H7 (cell line): ENCODE data around the gene OTULIN. TPM values are rescaled to one million over a fixed set of nuclear protein-coding genes. Genes with fewer than 3 reads are reported as not detected.

ENCODE experiments used
- DNase-seq: peaks from one replicate; pipeline ENCODE4 v3.0.0; 2012
- H3K27me3 ChIP-seq: 2 replicates; pipeline ENCODE4 v1.6.0; 2011; ENCODE audit warnings: mild to moderate bottlenecking, low read length; ENCODE audit not compliant: control insufficient read depth, insufficient read depth
- H3K36me3 ChIP-seq: replicated peaks from 2 replicates; pipeline ENCODE4 v1.5.1; 2011; ENCODE audit warnings: low read length; ENCODE audit not compliant: control insufficient read depth, insufficient read depth
- H3K4me3 ChIP-seq: 2 replicates; pipeline ENCODE4 v1.5.1; 2011; ENCODE audit warnings: low read depth, mild to moderate bottlenecking, control low read depth, low read length, moderate library complexity; ENCODE audit not compliant: insufficient read depth
- total RNA-seq: library from RNA; depleted of rRNA; stranded (reverse); fragments of >200 nt; shearing (Covaris generic); gene quantifications from 2 replicates; pipeline ENCODE4 v1.2.3, GENCODE V29; 2014

OTULIN gene
- total RNA-seq, 1 experiment from 2014 or later: 14.9 TPM

DNA sequence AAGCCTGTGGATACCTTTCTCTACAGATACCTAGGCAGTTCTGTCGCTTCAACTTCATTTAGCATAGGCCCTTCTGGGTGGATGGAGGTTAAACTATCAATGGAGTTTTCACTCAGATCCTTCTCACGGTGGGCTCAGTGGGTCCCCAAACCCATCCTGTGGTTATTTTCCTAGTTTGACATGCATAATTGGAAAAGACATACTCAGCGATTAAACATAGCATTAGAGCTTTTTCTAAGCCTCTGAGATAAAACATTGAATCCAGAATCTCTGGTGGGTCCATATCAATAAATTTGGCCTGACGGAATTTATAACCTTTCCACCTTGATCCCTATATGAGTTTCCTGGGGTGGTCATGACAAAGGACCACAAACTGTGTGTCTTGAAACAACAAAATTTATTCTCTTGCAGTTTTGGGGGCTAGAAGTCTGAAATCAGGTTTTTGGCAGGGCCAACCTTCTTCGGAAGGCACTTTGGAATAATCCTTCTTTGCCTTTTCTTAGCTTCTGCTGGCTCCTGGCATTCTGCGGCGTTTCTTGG is 1.7 kb upstream of the OTULIN start:
- Histone ChIP-seq H3K36me3 (no peaks in the 10 kb centered on the region), H3K27me3 (peaks cover 7% of the 10 kb centered on the region), H3K4me3 (no peak overlapping the region)
- no peak for DNase-seq

DNA sequence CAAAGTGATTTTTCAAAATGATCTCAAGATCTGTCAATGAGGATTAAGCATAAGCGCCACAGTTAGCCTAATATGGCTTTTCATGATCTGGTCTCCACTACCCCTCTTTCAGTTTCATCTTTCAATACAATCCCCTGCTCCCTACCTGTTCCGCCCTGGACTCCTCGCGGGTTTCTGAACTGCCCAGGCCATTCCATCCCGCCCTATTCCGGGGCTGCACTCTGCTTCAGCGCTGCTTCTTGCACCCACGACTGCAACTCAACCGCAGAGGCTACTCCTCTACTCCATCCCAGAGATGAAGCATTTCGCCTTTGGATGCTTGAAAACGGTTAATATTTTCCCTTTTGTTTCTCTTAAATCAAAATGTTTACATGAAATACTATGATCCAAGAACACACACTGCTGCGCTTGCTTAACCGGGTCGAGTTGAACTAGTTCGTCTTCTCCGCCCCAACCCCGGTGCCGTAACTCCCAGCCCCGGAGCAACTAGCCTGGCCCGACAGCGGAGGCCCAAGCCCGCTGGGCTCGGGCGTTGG is 716 bp upstream of the OTULIN start:
- peak overlapping the region; percentile 73 for H3K4me3 ChIP-seq
- DNase-seq: peak; percentile 38
- peaks cover 7% of the 10 kb centered on the region for H3K27me3 ChIP-seq
- H3K36me3 ChIP-seq: no peaks in the 10 kb centered on the region

GRCh38 chr5:14665101-14665822 is 744 bp downstream of the OTULIN start:
- Histone ChIP-seq H3K36me3 (no peaks in the 10 kb centered on the region), H3K27me3 (peaks cover 7% of the 10 kb centered on the region), H3K4me3 (peak overlapping the region; percentile 73)
- DNase-seq: no peak

GRCh38 chr5:14665949-14666348 is 1.4 kb downstream of the OTULIN start:
- DNase-seq: peak; percentile 46
- H3K4me3 ChIP-seq: no peak overlapping the region
- no peaks in the 10 kb centered on the region for H3K36me3 ChIP-seq
- peaks cover 7% of the 10 kb centered on the region for H3K27me3 ChIP-seq

GRCh38 chr5:14666357-14666756 is 1.8 kb downstream of the OTULIN start:
- Histone ChIP-seq H3K27me3 (peaks cover 7% of the 10 kb centered on the region), H3K36me3 (no peaks in the 10 kb centered on the region), H3K4me3 (no peak overlapping the region)
- DNase-seq: no peak

- no peaks in the 10 kb centered on the region for H3K36me3 ChIP-seq
- peaks cover 7% of the 10 kb centered on the region for H3K27me3 ChIP-seq
- no peak for DNase-seq
Observed at GRCh38 chr5:14667290-14667689, 2.8 kb downstream of the OTULIN start.

DNA sequence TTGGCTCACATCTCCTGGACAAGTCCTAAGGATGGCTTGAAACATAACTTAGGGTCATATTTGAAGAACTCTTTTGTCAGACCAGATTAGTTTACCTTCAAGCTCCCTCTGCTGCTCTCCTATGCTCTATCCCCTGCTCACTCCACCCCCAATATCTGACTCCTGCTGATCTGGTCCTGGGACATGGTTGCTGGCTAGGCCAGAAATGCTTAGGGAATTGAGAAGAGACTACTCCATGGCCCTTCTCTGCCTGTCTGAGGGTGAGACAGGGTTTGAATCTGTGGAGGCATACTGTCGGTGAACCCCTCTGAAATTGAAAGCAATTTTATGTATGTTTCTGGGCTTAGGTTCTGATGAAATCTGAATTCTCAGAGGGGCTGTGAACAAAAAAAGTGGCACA is 3.3 kb downstream of the OTULIN start:
- Histone ChIP-seq H3K4me3 (no peak overlapping the region), H3K36me3 (no peaks in the 10 kb centered on the region), H3K27me3 (peaks cover 7% of the 10 kb centered on the region)
- DNase-seq: no peak

More at GRCh38 chr5:14667290-14667689, 2.8 kb downstream of the OTULIN start:
- no peak overlapping the region for H3K4me3 ChIP-seq

DNA sequence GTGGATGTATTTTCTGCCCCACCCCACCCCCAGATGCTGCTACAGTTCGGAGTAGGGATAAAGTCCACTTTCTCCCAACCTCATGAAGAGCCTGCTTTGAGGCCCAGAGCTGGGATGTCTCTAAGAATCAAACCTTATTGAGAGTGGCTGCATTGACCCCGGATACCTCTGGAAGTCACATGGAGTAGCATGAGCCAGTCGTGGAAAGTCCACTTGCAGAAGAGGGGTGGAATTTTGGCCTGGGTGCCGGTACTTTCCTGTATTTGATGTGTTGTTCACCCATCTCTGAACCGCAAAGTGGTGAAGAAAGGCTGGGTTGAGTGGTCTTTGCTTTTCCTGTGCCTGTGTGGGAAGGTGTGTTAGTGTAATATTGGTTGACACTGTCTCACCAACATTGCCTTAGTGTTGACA is 3.7 kb downstream of the OTULIN start:
- DNase-seq: no peak
- Histone ChIP-seq H3K27me3 (peaks cover 7% of the 10 kb centered on the region), H3K36me3 (no peaks in the 10 kb centered on the region), H3K4me3 (no peak overlapping the region)

DNA sequence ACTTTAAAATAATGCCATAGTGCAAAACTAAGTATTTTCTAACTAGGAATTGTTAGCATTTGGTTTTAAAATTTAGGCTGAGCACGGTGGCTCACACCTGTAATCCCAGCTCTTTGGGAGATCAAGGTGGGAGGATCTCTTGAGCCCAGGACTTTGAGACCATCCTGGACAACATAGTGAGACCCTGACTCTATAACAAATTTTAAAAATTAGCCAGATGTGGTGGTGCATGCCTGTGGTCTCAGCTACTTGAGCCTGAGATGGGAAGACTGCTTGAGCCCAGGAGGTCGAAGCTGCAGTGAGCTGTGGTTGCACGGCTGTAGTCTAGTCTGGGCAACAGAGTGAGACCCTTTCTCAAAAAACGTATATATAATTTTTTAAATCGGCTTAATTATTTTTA is 4.9 kb downstream of the OTULIN start:
- H3K4me3 ChIP-seq: no peak overlapping the region
- no peak for DNase-seq
- H3K27me3 ChIP-seq: peaks cover 2% of the 10 kb centered on the region
- no peaks in the 10 kb centered on the region for H3K36me3 ChIP-seq

DNA sequence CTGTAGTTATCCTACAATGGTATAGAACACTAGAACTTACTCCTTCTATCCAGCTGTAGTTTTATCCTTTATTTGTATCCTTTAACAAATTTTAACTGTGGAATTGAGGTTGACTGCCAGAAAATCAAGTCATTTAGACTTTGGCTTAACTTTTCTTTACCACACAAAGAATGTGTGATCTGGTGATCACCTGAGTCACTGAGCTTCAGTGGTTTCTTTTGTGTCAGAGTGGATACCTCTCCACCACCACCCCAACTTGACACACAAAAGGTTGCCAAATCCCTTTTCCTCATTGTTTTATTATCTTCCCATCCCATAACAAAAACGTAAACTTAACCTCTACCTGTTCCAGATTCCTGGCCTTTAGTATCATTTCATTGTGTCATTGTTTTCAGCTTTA is 5.5 kb downstream of the OTULIN start:
- no peaks in the 10 kb centered on the region for H3K36me3 ChIP-seq
- DNase-seq: no peak
- H3K27me3 ChIP-seq: peaks cover 1% of the 10 kb centered on the region
- H3K4me3 ChIP-seq: no peak overlapping the region

DNA sequence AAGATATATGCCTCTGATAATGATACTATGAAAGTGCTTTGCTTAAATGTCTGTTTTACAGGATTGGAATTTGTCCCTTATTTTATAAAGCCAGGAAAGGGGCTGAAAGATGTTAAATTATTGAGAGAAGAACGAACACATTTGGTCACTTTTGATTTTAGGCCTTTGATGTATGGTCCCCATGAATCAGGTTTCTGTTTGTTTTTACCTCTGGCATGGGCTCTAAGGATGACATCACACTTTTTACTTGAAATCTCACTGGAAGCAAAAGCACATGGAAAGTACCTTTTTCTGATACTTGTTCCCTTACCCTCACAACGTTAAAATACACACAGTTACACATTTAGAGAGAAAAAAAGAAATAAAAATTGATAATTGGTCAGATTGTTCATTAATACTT is 6.9 kb downstream of the OTULIN start:
- H3K4me3 ChIP-seq: no peak overlapping the region
- no peaks in the 10 kb centered on the region for H3K27me3 ChIP-seq
- no peak for DNase-seq
- H3K36me3 ChIP-seq: no peaks in the 10 kb centered on the region; the same call in 1 of the 2 replicates

DNA sequence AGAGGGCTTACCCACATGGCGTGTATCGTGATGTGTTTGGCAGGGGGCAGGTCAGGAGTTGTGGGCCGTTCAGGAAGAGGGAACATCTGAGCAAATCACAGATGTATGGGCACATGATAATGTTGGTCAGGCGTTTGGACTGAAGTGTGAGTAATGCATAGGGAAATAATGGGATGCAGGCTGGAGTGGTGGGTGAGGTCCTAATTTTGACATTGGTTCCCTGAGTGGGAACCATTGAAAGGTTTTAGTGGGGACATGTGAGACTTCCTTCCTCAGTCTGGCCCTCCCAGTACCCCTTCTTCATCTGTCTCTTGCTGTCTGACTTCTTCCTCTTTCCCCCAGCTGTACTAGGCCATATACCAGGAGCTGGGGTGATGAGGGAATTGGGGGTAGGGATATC is 7.6 kb downstream of the OTULIN start:
- no peaks in the 10 kb centered on the region for H3K27me3 ChIP-seq
- DNase-seq: no peak
- no peak overlapping the region for H3K4me3 ChIP-seq
- no peaks in the 10 kb centered on the region; the same call in 1 of the 2 replicates for H3K36me3 ChIP-seq

DNA sequence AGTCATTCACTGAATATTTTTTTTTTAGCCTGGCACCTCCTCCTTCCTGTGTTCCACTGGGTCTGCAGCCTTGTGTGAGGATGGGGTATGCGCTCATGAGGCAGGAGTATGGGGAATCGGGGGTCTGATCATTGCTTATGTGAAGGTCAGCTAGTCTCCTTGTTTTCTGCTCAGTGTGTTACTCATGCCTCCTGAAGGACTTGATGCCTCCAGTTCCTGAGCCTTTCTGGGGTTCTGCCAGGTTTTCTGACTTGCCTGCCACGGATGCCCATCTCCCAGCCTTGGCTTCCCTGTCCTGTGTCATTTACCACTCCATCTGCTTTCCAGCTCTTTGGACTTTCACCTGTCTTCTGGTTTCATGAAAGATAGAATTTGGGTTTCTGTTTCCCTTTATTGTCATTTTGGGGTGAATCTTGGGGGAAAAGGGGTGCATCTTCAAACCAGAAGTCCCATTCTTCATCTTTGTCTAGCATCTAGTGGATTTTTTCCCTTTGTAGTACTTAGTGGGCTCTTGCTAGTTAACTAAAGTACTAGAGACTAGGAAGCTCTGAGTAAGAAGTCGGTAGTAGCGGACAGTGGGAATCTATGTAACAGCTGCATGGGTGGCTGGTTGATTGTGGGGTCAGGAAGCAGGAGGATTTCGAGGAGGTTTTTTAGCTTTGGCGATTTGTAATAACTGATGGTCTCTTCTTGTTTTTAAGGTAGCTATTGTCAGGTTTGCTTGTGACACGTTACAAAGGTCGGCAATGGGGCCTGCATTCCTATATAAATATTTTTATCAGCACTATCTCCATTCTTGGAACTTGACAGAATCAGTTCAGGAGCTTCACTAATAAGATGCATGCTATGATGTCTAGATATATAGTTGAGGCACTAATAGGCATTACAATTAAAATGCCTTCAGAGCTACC is 8.2 kb downstream of the OTULIN start:
- DNase-seq: no peak
- no peaks in the 10 kb centered on the region for H3K27me3 ChIP-seq
- H3K4me3 ChIP-seq: no peak overlapping the region
- H3K36me3 ChIP-seq: no peaks in the 10 kb centered on the region; the same call in 1 of the 2 replicates

DNA sequence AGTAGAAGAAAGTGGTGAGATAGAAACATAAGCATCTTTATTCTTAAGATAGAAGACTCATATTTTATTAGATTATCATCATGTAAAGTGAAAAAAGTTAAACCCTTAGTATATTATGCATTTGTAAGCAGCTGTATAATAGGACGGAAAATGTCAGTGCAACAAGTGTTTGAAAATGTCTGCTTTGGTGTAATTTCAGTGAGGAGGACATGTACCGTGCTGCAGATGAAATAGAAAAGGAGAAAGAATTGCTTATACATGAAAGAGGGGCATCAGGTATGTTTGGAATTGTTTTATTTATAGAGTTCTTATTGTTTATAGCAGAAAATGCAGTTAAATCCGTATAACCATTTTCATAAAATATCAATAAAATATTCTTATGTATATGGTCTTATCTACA is 8.9 kb downstream of the OTULIN start:
- H3K4me3 ChIP-seq: no peak overlapping the region
- H3K27me3 ChIP-seq: no peaks in the 10 kb centered on the region
- no peaks in the 10 kb centered on the region; the same call in 1 of the 2 replicates for H3K36me3 ChIP-seq
- DNase-seq: no peak
